ENCODE results near the gene CPNE7. TPM values are rescaled to one million over a fixed set of nuclear protein-coding genes. Genes with fewer than 3 reads are reported as not detected.
A peak's percentile ranks its signal among the peaks of the same experiment; 100 is the strongest.

CPNE7 gene
- total RNA-seq, 1 experiment from 2014 or later: 1.3 TPM

GRCh38 chr16:89549007-89549700, 26.4 kb upstream of the CPNE7 start:
- DNase-seq (ENCODE audit: low read depth): no peak

GRCh38 chr16:89550421-89551007, 25.0 kb upstream of the CPNE7 start:
- DNase-seq (ENCODE audit: low read depth): no peak

GRCh38 chr16:89552329-89552728, 23.2 kb upstream of the CPNE7 start:
- DNase-seq (ENCODE audit: low read depth): no peak

GRCh38 chr16:89552913-89553312, 22.6 kb upstream of the CPNE7 start:
- DNase-seq (ENCODE audit: low read depth): no peak

- no peak for DNase-seq (ENCODE audit: low read depth)
These were observed 21.8 kb upstream of the CPNE7 start for GRCh38 chr16:89553733-89554132.

- no peak for DNase-seq (ENCODE audit: low read depth)
These were observed 21.2 kb upstream of the CPNE7 start for GRCh38 chr16:89554343-89554742.

- no peak for DNase-seq (ENCODE audit: low read depth)
These were observed 20.3 kb upstream of the CPNE7 start for GRCh38 chr16:89555265-89555664.

- DNase-seq (ENCODE audit: low read depth): no peak
These were observed 19.8 kb upstream of the CPNE7 start for GRCh38 chr16:89555780-89556179.

- peak; percentile 60 for DNase-seq (ENCODE audit: low read depth)
These were observed 18.5 kb upstream of the CPNE7 start for GRCh38 chr16:89556750-89557689.

- no peak for DNase-seq (ENCODE audit: low read depth)
These were observed 17.7 kb upstream of the CPNE7 start for GRCh38 chr16:89557690-89558490.

- peak; percentile 95 for DNase-seq (ENCODE audit: low read depth)
These were observed 15.0 kb upstream of the CPNE7 start, which contains the start of gene RPL13 for GRCh38 chr16:89560378-89561141. Gene RPL13, plus strand, starts transcription at chr16:89560682. Its CDS starts 278 bp downstream, at chr16:89560960.

GRCh38 chr16:89561142-89561883, 14.2 kb upstream of the CPNE7 start:
- peak; percentile 21 for DNase-seq (ENCODE audit: low read depth)

GRCh38 chr16:89561884-89562599, 13.5 kb upstream of the CPNE7 start:
- no peak for DNase-seq (ENCODE audit: low read depth)

GRCh38 chr16:89562939-89563338, 12.6 kb upstream of the CPNE7 start:
- DNase-seq (ENCODE audit: low read depth): no peak

- DNase-seq (ENCODE audit: low read depth): no peak
These were observed 11.7 kb upstream of the CPNE7 start for GRCh38 chr16:89563639-89564392.

GRCh38 chr16:89564476-89565255, 10.9 kb upstream of the CPNE7 start:
- no peak for DNase-seq (ENCODE audit: low read depth)

GRCh38 chr16:89565256-89565505, 10.4 kb upstream of the CPNE7 start:
- DNase-seq (ENCODE audit: low read depth): no peak
